DMS79 (cell line): ENCODE measurements around the gene RIMBP2.

Experiments
- DNase-seq: peaks from one replicate; lab custom pipeline; 2025; lab: John Stamatoyannopoulos, UW

Gene RIMBP2

DNA sequence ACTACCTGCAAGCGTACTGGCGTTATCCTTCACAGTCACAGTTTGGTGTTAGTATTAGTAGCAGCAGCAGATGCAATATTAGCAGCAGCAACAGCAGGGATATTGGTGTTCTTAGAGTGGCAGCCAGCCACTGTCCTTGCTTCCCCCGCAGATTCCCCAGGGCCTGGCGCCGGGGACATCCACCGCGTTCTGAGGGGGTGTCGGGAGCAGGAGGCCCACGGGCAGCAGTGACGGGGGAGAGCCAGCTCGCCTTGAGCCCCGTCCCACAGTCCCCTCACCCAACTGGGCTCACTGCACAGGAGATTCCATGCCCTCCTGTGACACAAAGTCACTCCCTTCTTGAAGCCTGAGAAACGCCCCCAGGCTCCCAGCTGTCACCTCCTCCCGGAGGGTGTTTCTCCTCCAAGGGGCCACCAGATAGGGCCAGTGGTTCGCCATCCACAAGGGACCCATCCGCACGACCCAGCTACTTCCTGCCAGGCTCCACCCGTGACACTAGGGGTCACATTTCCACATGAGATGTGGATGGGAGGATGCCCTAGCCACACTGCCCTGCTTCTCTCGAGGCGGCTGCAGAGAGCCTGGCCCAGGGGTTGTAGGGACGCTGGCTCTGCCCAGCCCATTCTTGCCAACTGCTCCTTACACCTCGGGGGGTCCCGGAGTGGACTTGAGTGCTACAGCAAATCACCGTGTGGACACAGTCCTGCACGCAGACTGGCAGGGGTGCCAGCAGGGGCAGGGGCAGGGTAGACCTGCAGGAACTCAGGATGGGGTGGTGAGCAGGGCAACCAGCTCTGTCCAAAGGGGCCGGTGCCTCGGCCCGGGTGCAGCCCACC is 255.3 kb downstream of the RIMBP2 start:
- no peak for DNase-seq

DNA sequence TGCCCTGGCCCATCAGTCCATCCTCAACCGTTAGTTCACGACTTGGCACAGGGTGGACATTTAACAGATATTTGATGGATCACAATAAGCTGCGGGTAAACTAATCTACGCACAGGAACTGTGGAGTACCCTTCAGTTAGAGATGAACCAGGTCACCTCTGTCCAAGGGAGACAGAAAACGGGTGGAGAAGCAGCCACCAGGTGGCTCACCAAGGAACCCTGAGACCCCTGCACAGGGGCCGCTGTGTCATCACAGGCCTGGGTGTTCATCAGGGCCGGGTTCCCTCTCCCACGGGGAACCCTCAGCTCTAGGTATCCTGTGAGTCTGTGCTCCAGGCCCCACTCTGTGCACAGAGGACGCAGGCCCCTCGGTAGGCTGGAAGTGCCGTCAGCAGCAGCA is 256.2 kb downstream of the RIMBP2 start:
- no peak for DNase-seq

DNA sequence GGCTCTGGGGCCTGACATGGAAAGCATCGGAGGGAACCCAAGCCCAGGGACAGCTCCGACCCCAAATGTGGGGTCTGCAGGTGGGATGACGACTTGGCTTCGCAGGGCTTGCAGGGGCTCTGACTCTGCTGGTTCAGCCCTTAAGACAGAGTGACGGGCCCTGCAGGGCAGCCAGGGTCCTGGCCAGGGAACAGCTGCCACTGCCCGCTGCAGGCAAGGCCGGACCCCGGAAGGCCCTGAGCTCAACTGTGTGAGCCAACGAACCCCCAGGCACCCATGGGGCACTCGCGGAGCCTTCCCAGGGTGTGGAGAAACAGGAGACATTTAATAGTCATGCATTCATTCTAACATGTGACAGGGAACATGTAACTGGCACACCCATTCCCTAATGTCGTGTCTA is 257.8 kb downstream of the RIMBP2 start:
- DNase-seq: no peak

DNA sequence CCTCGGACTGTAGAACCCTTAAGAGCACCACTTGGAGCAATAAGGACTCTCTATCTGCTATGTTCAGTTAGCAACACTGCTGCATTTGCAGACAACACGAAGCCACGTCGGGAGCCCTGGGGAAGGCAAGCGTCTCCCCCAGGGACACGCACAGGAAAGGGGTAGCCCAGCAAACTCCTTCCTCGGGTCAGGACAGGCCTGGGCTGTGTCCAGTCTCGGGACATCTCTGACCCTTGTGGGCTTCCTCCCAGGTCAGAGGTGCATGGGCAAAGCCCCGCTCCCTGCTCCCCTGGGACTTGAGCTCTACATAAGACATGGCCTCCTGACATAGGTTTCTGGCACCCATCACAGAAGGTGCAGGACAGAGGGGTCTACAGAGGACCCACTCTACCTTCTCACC is 258.9 kb downstream of the RIMBP2 start:
- no peak for DNase-seq

DNA sequence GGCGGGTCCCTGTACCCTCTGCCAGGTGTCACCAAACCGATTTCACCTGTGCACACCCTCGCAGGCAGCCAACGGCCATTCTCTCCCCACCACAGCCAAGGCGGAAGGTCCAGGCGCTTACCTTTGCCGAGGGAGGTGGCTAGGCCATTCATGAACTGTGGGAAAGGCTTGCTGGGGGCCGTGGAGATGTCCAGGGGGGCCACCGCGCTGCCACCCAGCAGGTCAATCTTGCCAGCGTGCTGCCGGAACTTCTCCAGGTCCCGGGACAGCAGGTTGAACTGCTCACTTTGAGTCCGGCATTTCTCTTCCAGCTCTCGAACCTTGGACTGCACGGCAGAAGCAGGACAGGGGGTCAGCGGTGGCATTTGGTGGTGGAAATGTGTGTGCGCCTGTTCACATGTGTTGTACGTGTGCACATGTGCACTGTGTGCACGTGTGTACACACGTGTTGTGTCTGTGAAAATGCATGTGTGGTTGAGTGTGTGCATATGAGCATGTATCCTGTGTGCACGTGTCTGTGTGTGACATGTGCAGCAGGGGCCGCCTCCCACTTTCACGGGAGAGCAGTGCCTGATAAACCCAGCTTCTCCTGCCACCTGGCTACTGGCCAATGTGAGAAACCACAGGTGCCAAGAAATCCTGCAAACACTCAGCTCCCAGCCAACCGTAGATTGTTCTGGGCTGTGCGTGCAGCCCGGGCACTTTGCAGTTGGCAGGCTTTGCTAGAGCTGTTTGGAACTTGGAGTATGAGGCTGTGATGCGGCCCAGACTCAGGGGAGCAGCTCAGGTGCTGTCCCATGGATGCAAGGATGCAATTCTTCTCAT is 259.5 kb downstream of the RIMBP2 start:
- DNase-seq: peak; percentile 99

DNA sequence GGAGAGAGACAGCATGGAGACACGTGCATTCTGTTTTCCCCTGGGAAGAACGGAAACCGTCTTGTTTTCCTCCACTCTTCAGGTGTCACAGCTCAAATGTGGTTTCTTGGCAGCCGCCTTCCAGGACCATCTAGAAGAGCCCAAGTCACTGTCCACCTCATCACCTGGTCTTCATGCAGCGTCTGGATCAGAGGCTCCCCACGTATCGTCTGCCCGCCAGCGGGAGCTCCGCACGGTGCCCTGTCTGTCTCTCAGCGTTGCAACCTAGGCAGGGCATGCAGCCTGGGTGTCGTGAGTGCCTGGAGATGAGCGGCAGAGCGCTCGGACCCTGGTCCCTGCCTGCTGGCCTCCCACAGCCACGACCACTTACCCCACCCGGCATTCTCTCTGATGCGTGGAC is 260.9 kb downstream of the RIMBP2 start:
- DNase-seq: no peak

DNA sequence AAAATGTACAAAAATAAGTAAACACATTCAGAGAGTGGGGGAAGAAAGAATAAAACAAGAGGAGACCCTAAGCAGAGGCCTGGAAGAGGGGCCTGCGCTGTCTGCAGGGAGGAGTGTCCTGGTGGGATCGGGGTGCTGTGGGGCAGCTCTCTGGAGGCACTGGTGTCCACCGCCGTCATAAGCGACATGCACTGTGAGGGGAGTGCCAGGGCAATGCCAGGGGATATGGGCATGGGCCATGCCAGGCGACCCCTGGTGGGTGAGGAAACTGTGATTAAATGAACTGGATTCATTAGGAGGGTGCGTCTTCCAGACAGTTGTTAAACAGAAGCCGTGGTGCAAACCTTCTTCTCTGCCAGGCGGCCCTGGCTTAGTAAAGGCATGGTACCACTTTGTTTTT is 261.8 kb downstream of the RIMBP2 start:
- DNase-seq: no peak

DNA sequence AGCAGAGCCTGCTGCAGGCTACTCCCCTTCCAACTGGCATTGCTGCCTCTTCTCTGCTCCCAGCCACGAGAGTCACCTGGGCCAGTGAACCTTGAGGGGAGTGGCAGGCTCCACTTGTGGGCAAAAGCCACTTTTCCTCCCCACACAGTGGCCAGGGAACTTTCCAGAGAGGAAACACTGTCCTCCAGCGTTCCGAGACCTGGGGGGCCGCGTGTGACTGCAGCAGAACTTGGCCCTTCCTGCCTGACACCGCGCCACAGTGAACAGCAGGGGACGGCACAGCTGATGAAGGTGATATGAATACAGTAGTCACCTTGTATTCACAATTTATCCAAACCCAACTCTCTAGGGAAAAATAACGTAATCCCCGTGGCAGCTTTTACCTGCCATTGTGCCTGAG is 263.6 kb downstream of the RIMBP2 start:
- no peak for DNase-seq

DNA sequence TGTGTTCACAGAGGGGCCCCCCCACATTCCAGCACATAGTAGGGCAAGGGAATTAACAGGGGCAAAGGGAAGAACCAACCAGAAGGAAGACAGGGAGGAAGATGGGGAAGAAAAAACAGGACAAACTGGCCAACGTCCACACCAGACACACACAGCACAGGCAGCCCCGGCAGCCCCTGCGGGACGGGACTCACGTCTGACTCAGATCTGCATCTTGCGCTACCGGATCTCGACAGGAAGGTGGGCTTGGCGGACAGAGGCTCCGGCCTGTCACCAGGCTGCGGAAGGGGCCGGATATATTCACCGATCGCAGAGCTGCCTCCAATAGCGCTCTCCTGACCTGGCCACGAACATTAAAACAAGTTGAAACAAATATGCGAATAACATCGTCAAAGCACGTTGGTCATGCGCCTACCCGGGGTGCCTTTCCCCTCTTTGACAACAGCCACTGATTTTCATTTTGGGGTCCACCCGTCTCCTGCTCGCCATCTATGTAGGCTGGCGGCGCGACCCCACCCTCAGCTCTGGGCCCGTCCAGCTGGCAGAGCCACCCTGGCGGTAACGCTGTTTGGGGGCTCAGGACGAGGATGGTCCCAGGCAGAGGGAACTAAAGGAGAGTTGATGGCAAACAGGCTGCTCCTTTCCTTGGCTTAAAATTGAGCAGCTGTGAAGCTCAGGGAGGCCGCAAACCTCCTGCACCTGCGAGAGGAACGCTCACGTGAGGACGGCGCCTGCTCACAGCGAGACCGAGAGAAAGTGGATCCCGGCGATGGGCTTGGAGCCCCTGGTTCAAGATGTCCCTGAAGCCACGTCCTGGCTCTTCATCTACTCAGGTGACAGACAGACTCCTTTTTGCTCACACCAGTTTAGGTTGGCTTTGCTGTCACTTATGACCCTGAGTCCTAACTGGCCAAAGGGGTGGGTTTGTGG is 264.8 kb downstream of the RIMBP2 start:
- no peak for DNase-seq

DNA sequence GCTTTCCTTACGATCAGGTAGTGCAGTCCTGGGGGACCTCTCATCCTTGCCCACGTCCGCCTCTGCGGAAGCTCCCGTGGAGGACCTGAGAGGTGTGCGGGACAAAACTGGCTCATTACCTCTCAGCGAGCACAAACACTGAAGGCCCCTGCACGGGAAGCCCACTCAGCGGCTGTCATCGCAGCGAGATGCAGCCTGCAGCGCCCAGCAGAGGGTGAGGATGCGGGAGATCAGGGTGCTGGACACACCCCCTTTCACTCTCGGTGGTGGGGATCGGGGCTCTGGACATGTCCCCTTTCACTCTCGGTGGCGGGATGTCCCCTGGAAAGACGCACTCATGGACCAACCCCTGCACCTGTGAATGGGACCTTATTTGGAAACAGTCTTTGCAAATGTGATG is 266.8 kb downstream of the RIMBP2 start:
- no peak for DNase-seq

DNA sequence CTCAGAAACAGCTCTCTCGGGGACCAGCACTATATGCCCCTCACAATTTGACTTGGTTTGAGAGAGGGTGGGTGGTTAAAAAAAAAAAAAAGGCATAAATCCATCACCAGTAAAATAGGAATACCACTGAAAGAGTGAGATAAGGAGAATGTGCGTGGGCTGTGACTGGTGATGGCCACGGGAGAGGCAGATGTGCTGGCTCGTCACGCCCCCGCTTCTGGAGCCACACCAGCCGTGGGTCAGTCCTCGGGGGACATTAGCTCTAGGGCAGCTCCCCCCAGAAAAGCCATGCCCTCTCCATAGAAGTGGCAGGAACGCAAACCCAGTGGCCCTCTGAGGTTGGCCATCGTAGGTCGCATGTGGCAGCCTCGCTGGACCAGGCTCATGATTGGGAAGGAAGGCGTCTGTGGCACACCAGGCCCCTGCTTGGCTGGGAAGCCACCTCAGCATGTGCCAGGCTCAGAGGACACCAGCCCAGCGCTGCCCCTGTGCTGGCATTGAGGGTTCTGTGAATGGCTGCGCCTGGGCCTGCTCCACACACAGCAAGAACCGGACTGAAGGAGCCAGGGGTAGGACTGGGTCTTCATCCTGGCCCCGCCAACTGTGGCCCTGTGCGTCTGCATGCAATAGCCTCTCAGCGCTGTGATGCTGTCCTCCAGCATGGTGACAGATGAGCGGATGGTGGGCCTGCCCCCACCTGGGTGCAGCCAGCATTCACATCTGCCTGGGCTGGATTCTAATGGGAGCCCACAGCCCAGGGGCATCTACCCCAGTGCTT is 267.9 kb downstream of the RIMBP2 start:
- no peak for DNase-seq

DNA sequence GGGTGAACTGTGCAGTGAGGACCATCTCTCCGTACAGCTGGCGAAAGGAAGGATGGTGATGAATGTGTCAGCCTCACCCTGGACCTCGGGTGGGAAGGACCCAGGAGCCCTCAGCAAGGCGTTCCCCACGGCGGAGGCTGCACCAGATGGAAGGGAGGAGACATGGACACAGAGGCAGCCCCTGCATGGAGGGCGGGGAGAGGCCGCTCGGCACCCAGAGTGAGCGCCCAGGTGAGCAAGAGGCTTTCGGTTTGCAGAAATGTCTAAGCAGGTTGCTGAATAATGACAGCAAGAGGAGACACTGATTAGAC is 268.5 kb downstream of the RIMBP2 start:
- DNase-seq: no peak

DNA sequence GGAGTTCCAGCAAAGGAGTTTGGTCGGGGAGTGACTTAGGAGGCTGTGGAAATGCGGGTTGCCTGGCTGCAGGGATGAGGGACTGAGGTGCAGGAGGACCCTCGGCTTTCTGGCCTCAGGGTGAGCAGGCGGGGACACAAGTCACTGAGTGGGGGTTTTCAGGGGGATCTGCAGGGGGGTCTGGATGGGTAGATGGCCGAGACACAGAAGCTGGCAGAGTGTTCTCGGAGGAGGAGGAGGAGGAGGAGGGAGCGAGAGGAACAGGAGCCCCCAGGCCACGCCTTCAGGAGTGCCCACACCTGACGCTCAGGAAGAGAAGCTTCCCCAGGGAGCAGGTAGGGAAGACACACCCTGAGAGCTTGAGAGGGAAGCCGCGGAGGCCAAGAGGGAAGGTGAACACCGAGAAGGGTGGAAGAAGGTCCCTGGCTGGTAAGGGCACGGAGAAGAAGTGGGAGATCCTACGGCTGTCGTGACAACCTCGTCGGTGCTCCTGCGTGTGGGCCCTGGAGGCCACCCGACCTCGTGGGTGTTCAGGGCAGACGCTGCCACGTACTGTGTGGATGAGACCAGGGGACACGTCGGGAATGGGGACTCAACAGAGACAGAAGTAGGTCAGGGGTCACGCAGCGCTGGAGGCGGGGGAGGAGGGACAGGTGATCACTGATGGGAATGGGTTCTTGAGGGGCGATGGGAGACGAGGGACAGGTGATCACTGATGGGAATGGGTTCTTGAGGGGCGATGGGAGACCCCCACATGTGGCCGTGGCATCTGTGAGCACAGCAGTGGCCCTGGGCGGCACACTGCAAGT is 269.0 kb downstream of the RIMBP2 start:
- DNase-seq: no peak

DNA sequence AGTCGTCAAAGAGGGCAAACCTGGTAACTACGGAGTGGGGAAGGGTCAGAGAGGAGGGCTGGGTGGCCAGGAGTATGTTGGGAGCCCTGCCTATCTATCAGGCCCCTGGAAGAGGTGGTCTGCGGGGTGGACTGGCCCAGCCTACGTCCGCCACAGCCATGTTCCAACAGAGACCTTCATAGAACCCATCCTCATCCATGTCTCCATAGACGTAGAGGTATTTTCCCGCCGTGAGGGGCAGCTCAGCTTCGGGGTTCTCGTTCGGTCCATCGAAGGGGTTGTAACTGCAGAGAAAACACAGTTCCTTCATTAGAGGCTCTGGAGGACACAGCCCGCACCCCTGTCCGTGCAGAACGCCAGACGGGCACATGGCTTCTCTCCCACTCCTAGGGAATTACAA is 271.1 kb downstream of the RIMBP2 start:
- DNase-seq: no peak

DNA sequence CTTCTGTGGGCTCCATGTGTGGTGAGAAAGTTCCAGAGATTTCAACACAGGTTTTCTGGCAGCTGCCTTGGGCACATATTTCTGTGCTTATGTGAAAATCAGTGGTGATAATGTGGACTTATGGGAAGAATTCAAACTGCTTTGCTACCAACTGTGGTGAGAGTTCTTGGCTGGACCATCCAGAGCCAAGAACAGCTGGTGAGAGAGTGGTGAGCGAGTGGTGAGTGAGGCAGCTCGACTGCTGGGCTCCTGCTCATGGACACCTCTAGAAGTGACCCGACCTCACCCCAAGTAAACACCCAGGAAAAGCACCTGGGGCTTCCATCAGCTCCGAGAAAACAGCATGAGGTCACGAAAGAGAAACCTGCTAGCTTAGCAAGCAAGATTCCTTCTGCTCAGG is 272.0 kb downstream of the RIMBP2 start:
- DNase-seq: no peak

DNA sequence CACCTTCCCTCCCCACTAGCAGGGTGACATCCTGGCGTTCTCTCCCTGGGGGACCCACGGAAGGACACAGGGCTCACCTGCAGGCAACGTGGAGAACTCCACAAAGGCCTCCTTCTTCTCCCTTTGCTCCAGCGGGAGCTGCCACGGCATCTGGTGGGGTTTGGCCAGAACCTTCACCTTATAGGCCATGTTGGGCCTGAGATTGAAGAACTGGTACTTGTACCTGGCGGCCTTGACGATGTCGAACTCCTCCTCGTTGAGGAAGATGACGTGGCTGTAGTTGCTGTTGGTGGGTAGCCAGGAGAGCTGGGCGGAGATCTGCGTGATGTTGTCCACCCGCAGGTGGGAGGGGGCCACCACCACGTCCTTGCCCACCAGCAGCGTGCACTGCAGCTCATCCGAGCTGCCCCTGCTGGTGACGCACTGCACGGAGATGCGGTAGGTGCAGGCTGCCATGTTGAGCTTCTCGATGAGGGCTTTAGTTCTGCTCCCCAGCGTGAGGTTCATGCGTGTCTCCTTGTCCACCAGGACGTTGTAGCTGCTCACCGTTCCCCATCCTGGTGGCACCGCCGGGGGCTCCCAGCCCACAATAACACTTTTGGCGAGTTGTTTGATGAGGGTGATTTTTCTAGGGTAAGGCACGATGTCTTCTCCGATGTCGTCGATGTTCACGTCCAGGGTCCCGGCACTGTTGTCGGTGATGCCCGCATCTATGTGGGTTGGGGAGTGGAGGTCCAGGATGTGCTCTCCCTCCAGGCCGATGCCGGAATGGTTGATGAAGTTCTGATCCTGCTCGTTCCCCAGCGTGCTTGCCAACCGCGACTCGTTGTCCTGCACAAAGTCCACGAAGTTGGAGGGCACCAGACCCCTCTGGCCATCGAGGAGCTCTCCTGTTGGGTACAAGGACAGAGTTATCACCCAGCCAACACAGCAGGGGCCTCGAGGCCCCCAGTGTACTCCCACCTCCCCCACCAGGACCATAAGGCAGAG is 274.0 kb downstream of the RIMBP2 start:
- DNase-seq: no peak

DNA sequence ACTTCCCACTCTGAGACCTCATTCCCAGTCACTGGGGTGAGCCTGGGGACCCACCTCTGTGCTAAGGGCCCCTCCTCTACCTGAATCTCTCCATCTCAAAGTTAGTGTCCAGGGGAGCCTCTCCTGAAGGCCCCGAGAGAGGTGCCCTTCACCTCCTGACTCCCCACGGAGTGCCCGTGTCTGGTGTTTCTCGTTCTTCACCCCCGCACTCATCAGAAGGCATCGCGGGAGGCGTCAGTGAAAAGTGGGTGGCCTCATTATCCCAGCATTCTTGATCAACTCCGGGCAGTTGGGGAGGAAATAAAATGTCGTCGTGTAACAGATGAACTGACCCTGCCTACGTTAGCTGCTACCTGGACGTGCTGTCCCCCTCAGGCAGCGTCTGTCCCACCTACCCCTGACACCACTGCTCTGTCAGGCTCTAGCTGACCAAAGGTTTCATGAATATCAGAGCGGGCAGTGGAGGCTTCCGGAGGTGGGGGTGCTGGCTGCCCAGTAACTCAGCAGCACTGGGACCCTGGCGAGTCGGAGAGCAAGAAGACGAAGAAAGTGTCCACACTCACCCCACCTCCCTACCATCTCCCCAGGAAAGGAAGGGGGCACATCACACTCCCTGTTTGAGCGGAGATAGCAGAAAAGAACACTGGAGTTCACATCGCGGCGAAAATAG is 275.6 kb downstream of the RIMBP2 start:
- no peak for DNase-seq

DNA sequence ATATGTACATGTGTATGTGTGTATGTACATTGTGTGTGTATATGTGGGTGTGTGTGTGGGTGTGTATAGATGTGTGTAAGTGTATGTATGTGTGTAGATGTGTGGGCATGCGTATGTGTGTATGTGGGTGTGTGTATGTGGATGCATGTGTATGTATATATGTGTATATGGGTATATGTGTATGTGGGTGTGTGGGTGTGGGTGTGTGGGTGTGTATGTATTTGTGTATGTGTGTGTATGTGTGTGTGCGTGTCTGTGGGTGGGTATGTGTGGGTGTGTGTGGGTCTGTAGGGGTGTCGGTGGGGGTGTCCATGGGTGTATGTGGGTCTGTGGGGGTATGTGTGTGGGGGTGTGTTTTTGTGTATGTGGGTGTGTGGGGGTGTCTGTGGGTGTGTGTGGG is 276.8 kb downstream of the RIMBP2 start:
- no peak for DNase-seq

DNA sequence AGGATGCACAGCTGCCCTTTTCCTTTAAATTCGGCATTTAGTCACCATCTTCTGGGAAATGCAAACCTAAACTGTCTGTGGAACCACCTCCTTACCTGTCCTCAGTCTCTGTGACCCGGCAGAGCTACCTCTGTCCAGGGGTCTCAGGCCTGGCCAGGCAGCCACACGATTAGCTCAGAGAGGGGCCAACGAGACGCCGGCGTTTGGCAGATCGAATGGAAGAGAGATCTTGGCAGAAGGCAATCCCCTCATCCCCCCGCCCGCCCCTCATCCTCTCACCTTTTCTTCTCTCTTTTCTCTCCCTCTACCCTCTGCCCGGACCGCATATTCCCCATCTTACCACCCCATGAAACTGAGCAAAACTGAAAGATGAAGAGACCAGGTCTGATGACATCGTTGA is 277.4 kb downstream of the RIMBP2 start:
- DNase-seq: no peak
